GM23338 (cell line): ENCODE data around the gene GLCE.

Source experiments
- CTCF ChIP-seq, 2 experiments: fragments of 200-600 bp in 1 of 2; sonication (generic) in 1 of 2; conservative IDR thresholded peaks; 2 replicates each; pipeline versions ENCODE4 v1.5.1 to v1.6.1; 2016 to 2017; ENCODE audit warnings: antibody characterized with exemption in 2 of 2, low read depth in 2 of 2, mild to moderate bottlenecking in 2 of 2, moderate library complexity in 1 of 2
- EZH2phosphoT487 ChIP-seq: fragments of 200-600 bp; sonication (generic); IDR thresholded peaks from one replicate; pipeline ENCODE4 v1.8.1; 2018; ENCODE audit warnings: antibody characterized with exemption; ENCODE audit not compliant: unreplicated experiment
- POLR2AphosphoS5 ChIP-seq: IDR thresholded peaks from 2 replicates; pipeline ENCODE4 v1.6.1; 2016; ENCODE audit warnings: antibody characterized with exemption, low read depth

GRCh38 chr15:69141833-69142232 lies 18.6 kb upstream of the GLCE start:
- no peak for TF ChIP-seq EZH2phosphoT487
- TF ChIP-seq POLR2AphosphoS5: no peak
- TF ChIP-seq CTCF (conservative IDR thresholded peaks at IDR 0.05; ENCODE audit: low read depth in 2 of 2): no peak
